Measurements from ENCODE around the gene BPIFA2. TPM values are rescaled to one million over a fixed set of nuclear protein-coding genes. Genes with fewer than 3 reads are reported as not detected.

Gene BPIFA2
- total and polyA plus RNA-seq, 9 of the 15 experiments (the other 6 are each of a cell fraction or from before 2014, with no cell fraction given) = not detected

DNA sequence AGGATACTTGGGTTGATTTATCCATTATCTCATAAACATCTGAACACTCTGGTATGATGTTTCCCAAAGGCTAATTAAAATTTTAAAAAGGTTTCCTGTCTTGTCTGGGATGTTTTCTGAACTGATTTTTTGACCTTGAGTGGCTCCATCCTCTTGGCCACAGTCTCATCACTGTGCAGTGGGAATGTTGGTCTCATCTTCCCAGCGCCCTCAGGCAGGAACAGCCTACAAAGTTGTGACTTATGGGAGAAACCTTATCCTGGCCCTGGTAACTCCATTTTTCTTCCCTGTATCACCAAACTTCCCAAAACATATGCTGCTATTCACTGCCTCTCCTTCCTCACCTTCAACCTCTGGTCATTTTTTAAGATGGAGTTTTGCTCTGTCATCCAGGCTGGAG, 42.4 kb downstream of the BPIFA2 start (continued):
- TF ChIP-seq ZNF592 (IDR thresholded peaks at IDR 0.05) (no peak), BRD9 (IDR thresholded peaks at IDR 0.05; ENCODE audit: low read depth, partially characterized antibody) (no peak), TCF7L2 (IDR thresholded peaks at IDR 0.05; ENCODE audit: low read depth, low read length) (no peak), SP2 (IDR thresholded peaks at IDR 0.05; ENCODE audit: extremely low read depth, low read depth, low read length, poor library complexity, severe bottlenecking) (no peak), ZBTB11 (CRISPR knock-in tag; IDR thresholded peaks at IDR 0.05) (no peak), U2AF1 (optimal IDR thresholded peaks at IDR 0.05; ENCODE audit: low read depth, low read length) (no peak)
